GM19193 (cell line): Measurements from ENCODE around the gene ATOSB.

Experiments used
- POLR2A ChIP-seq: IDR thresholded peaks from 4 replicates; pipeline ENCODE4 v1.6.1; 2011; ENCODE audit not compliant: insufficient read depth, insufficient read length; ENCODE audit errors: extremely low read depth

Gene ATOSB, protein sequence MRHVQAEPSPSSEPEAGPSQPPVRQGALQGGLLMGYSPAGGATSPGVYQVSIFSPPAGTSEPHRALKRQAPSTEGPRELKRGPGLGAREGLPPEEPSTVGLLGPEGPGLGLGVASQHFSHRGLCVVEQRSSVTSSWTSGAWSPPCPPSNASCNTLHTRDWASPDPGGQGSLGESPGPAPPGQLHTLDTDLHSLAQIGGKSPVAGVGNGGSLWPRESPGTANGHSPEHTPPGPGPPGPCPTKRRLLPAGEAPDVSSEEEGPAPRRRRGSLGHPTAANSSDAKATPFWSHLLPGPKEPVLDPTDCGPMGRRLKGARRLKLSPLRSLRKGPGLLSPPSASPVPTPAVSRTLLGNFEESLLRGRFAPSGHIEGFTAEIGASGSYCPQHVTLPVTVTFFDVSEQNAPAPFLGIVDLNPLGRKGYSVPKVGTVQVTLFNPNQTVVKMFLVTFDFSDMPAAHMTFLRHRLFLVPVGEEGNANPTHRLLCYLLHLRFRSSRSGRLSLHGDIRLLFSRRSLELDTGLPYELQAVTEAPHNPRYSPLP

GRCh38 chr9:35115680-35116538, at the start of gene ATOSB:
Gene ATOSB, minus strand, starts transcription at chr9:35115862. Its CDS starts 7,588 bp downstream, at chr9:35108274.
- peak; percentile 36 for TF ChIP-seq POLR2A

- TF ChIP-seq POLR2A: no peak
Measured at GRCh38 chr9:35164711-35165110, 49.0 kb upstream of the ATOSB start.

GRCh38 chr9:35163413-35163812, 47.8 kb upstream of the ATOSB start:
- TF ChIP-seq POLR2A: no peak

DNA sequence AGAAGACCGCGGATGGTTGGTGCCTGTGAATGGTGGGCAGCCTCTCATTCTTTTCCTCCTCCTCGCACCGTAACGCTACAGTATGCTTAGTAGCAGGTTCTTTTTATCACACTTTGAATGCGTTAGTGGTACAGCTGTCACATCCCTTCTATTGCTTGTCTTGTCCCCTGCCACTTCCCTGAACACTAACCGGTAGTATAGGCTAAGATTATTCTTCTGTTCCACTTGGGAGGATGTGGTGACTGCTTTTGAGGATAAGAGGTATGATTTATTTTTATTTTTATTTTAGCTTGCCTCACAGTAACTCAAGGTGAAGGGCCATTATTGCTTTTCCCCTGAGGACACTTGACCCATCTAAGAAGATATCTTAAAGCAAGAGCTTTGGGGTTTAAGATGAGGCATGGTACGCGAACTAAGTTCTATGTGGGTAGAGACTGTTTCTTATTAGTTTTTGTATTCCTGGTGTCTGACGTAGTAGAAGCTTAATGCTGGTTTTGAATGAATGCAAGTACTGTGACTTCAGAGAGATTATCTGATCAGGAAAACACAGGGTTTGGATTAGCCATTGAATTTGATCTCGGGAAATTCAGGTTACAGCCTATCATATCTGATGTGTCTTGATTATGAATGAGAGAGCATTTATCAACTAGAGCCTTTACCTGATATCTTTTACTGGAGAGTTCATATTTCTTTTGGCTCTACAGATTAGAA, 47.1 kb upstream of the ATOSB start:
- TF ChIP-seq POLR2A: no peak

- peak; percentile 47 for TF ChIP-seq POLR2A
Measured at GRCh38 chr9:35161713-35162604, 46.3 kb upstream of the ATOSB start, which contains the start of gene UNC13B. Gene UNC13B, plus strand, starts transcription at chr9:35162009. Its CDS starts 275 bp downstream, at chr9:35162284.

DNA sequence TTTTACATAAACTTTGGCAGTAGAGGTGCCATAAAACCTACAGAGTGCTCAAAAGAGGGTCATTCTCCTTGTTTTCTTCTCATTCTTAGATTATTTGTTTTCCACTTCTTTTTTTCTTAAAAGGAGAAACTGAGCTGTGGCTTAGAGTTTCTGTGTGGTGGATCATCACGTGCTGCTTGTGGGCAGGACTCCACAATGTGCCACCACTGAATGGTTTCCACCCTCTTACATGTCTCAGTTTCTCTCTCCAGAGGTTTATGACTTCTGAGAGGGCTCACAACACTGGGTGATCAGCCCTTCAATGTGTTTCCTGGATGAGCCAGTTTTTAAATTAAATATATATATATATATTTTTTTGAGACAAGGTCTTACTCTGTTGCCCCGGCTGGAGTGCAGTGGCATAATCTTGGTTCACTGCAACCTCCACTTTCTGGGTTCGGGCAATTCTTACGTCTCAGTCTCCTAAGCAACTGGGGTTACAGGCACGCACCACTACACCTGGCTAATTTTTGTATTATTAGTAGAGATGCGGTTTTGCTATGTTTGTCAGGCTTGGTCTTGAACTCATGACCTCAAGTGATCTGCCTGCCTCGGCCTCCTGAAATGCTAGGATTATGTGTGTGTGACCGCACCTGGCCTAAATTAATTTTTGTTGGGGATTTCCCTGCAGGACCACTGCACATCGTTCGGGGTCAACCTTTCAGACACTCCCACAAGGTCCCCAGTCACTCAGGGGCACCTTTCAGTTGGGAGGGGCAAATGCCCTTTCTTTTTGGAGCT, 43.0 kb upstream of the ATOSB start:
- TF ChIP-seq POLR2A: no peak

DNA sequence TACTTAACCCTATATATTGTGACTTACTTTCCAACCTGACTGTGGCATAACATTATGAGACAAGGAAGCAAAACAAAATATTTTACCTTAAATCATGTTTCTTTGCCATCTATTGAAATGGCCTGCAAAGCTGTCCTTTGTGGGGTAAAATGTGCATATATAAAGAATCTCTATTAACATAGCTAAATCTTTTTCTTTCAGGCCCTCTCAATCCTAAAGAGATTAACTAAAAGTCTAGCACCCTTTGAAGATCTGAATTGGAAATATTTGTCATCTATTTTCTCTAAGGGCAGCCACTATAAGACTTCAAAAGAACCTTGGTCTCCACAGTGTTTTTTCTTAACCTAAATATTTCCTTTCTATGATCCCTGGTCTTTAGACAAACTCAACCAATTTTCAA, 41.1 kb upstream of the ATOSB start:
- no peak for TF ChIP-seq POLR2A

GRCh38 chr9:35152926-35153325, 37.3 kb upstream of the ATOSB start:
- TF ChIP-seq POLR2A: no peak

GRCh38 chr9:35142037-35142436, 26.4 kb upstream of the ATOSB start:
- TF ChIP-seq POLR2A: no peak

DNA sequence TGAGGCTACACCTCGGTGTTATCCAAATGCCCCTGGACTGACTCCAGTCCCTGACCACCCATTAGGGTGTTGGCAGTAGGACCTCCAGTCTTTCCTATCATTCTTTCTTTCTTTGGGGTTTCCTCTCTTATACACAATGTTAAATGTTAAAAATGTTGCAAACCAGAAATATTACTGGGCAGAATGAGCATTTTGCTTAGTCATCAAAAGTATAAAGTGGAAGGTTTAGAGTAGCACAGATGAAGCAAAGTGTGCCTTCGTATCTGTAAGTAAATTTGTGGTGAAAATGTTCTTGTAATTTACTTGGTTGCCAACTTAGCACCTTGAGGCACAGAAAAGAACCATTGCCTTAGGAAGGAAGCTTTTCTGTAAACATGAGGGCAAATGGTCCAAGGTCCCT, 24.4 kb upstream of the ATOSB start:
- no peak for TF ChIP-seq POLR2A

DNA sequence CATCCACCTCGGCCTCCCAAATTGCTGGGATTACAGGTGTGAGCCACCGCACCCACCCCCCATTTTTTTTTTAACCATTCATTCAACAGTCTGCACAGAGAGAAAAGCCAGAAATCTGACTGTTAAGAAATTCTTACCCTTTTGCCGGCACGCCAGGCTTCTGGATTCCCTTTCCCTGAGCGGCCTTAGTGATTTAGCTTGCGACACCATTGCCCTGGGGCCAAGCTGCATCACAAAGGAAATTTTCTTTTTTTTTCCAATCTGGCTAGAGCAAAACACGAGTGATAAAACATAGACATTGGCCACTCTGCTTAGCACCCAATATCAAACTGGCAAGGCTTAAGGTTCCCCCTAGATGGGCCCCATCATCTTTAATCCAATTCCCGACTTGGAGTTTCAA, 21.2 kb upstream of the ATOSB start:
- TF ChIP-seq POLR2A: no peak

- no peak for TF ChIP-seq POLR2A
Measured at GRCh38 chr9:35135988-35136387, 20.3 kb upstream of the ATOSB start.

- TF ChIP-seq POLR2A: no peak
Measured at GRCh38 chr9:35134920-35135319, 19.3 kb upstream of the ATOSB start.
